KMS-11 (cell line): Measurements from ENCODE around the gene KSR2.

Experiments used
- H2AFZ ChIP-seq: fragments of 200-600 bp; sonication (generic); 2 replicates; pipeline ENCODE4 v1.6.1; 2016; ENCODE audit warnings: antibody characterized with exemption, mixed run types, low read depth
- H3K27ac ChIP-seq: fragments of 200-600 bp; sonication (generic); 2 replicates; pipeline ENCODE4 v1.6.1; 2016; ENCODE audit warnings: mild to moderate bottlenecking, mixed run types
- H3K27me3 ChIP-seq: fragments of 200-600 bp; sonication (generic); 2 replicates; pipeline ENCODE4 v1.6.1; 2017; ENCODE audit warnings: mild to moderate bottlenecking, low read depth, mixed run types, moderate library complexity; ENCODE audit not compliant: insufficient read depth
- H3K36me3 ChIP-seq: fragments of 200-600 bp; sonication (generic); 2 replicates; pipeline ENCODE4 v1.6.1; 2017; ENCODE audit warnings: mild to moderate bottlenecking, mixed run types; ENCODE audit not compliant: insufficient read depth
- H3K4me1 ChIP-seq: fragments of 200-600 bp; sonication (generic); 2 replicates; pipeline ENCODE4 v1.6.1; 2016; ENCODE audit warnings: mild to moderate bottlenecking, low read depth, mixed run types; ENCODE audit not compliant: poor library complexity, severe bottlenecking
- H3K4me2 ChIP-seq: fragments of 200-600 bp; sonication (generic); 2 replicates; pipeline ENCODE4 v1.7.0; 2016; ENCODE audit warnings: mild to moderate bottlenecking, mixed run types
- H3K4me3 ChIP-seq: fragments of 200-600 bp; sonication (generic); IDR thresholded peaks from 2 replicates; pipeline ENCODE4 v1.6.1; 2017; ENCODE audit warnings: low read depth, low read length, mixed read lengths; ENCODE audit not compliant: insufficient read depth
- H3K79me2 ChIP-seq: fragments of 200-600 bp; sonication (generic); 2 replicates; pipeline ENCODE4 v1.6.1; 2016; ENCODE audit warnings: low read depth, mixed run types; ENCODE audit not compliant: insufficient read depth
- H3K9ac ChIP-seq: fragments of 200-600 bp; sonication (generic); 2 replicates; pipeline ENCODE4 v1.6.1; 2016; ENCODE audit warnings: mild to moderate bottlenecking, mixed run types
- H4K20me1 ChIP-seq: fragments of 200-600 bp; sonication (generic); 2 replicates; pipeline ENCODE4 v1.6.1; 2016; ENCODE audit warnings: mild to moderate bottlenecking, mixed run types; ENCODE audit not compliant: insufficient read depth
- CTCF ChIP-seq: fragments of 200-600 bp; sonication (generic); conservative IDR thresholded peaks from 2 replicates; pipeline ENCODE4 v1.6.1; 2017; ENCODE audit warnings: low read depth, mild to moderate bottlenecking, antibody characterized with exemption, low read length, moderate library complexity, mixed read lengths

Gene KSR2

GRCh38 chr12:117590386-117590785, 378.4 kb downstream of the KSR2 start:
- no peaks in the 10 kb centered on the region for H3K79me2 ChIP-seq
- no peaks in the 10 kb centered on the region for H3K36me3 ChIP-seq
- H4K20me1 ChIP-seq, result no peaks in the 10 kb centered on the region
- H3K27me3 ChIP-seq, result no peaks in the 10 kb centered on the region
- no peaks in the 10 kb centered on the region for H3K4me1 ChIP-seq
- no peak overlapping the region for H3K27ac ChIP-seq
- TF ChIP-seq CTCF, result no peak
- no peak overlapping the region for H2AFZ ChIP-seq
- no peak overlapping the region for H3K4me2 ChIP-seq
- H3K9ac ChIP-seq, result no peak overlapping the region
- H3K4me3 ChIP-seq, result no peak overlapping the region

GRCh38 chr12:117589021-117589420, 379.8 kb downstream of the KSR2 start:
- no peak overlapping the region for H3K9ac ChIP-seq
- H3K36me3 ChIP-seq, result no peaks in the 10 kb centered on the region
- H3K4me2 ChIP-seq, result no peak overlapping the region
- TF ChIP-seq CTCF, result no peak
- H3K4me1 ChIP-seq, result no peaks in the 10 kb centered on the region
- no peaks in the 10 kb centered on the region for H3K27me3 ChIP-seq
- H3K4me3 ChIP-seq, result no peak overlapping the region
- no peaks in the 10 kb centered on the region for H4K20me1 ChIP-seq
- no peaks in the 10 kb centered on the region for H3K79me2 ChIP-seq
- H3K27ac ChIP-seq, result no peak overlapping the region
- no peak overlapping the region for H2AFZ ChIP-seq

- H4K20me1 ChIP-seq, result no peaks in the 10 kb centered on the region
- no peaks in the 10 kb centered on the region for H3K79me2 ChIP-seq
- no peak overlapping the region for H3K9ac ChIP-seq
- H3K27me3 ChIP-seq, result no peaks in the 10 kb centered on the region
- peak; percentile 69 for TF ChIP-seq CTCF
- H3K27ac ChIP-seq, result no peak overlapping the region
- no peaks in the 10 kb centered on the region for H3K36me3 ChIP-seq
- H3K4me3 ChIP-seq, result no peak overlapping the region
- H3K4me1 ChIP-seq, result no peaks in the 10 kb centered on the region
- no peak overlapping the region for H2AFZ ChIP-seq
- H3K4me2 ChIP-seq, result no peak overlapping the region
Observed at GRCh38 chr12:117587631-117588287, 381.0 kb downstream of the KSR2 start.

GRCh38 chr12:117583677-117584225, 385.0 kb downstream of the KSR2 start:
- no peak overlapping the region for H3K9ac ChIP-seq
- no peak overlapping the region for H3K27ac ChIP-seq
- no peak overlapping the region for H2AFZ ChIP-seq
- H3K4me3 ChIP-seq, result no peak overlapping the region
- H4K20me1 ChIP-seq, result no peaks in the 10 kb centered on the region
- no peak overlapping the region for H3K4me2 ChIP-seq
- TF ChIP-seq CTCF, result no peak
- no peaks in the 10 kb centered on the region for H3K4me1 ChIP-seq
- H3K79me2 ChIP-seq, result no peaks in the 10 kb centered on the region
- no peaks in the 10 kb centered on the region for H3K36me3 ChIP-seq
- no peaks in the 10 kb centered on the region for H3K27me3 ChIP-seq
